Loucy (cell line): ENCODE data around the gene DOK1.

Experiments used
- H2AFZ ChIP-seq: fragments of 200-600 bp; sonication (generic); 2 replicates; pipeline ENCODE4 v1.6.0; 2016; ENCODE audit warnings: antibody characterized with exemption, mild to moderate bottlenecking, low read length, moderate library complexity
- H3F3A ChIP-seq: fragments of 200-600 bp; 2 replicates; pipeline ENCODE4 v1.6.0; 2016; ENCODE audit warnings: antibody characterized with exemption, low read depth, mild to moderate bottlenecking
- H3K27me3 ChIP-seq: fragments of 200-600 bp; sonication (generic); 2 replicates; pipeline ENCODE4 v1.6.1; 2014; ENCODE audit warnings: low read length, mild to moderate bottlenecking; ENCODE audit not compliant: insufficient read depth, poor library complexity, severe bottlenecking
- H3K36me3 ChIP-seq: fragments of 200-600 bp; sonication (generic); 2 replicates; pipeline ENCODE4 v1.6.1; 2016; ENCODE audit warnings: low read length; ENCODE audit not compliant: insufficient read depth
- H3K4me1 ChIP-seq: fragments of 200-600 bp; sonication (generic); 2 replicates; pipeline ENCODE4 v1.5.1; 2014; ENCODE audit warnings: low read length, mild to moderate bottlenecking; ENCODE audit not compliant: insufficient read depth, poor library complexity, severe bottlenecking
- H3K4me2 ChIP-seq: fragments of 200-600 bp; sonication (generic); 2 replicates; pipeline ENCODE4 v1.6.0; 2014; ENCODE audit warnings: antibody characterized with exemption, low read length, low read depth, mild to moderate bottlenecking; ENCODE audit not compliant: poor library complexity, severe bottlenecking
- H3K4me3 ChIP-seq: fragments of 200-600 bp; sonication (generic); 2 replicates; pipeline ENCODE4 v1.5.1; 2014; ENCODE audit warnings: low read length, mild to moderate bottlenecking, mixed read lengths; ENCODE audit not compliant: poor library complexity, severe bottlenecking
- H3K79me2 ChIP-seq: fragments of 200-600 bp; sonication (generic); 2 replicates; pipeline ENCODE4 v1.6.1; 2014; ENCODE audit warnings: low read length; ENCODE audit not compliant: insufficient read depth
- H3K9ac ChIP-seq: fragments of 200-600 bp; sonication (generic); 2 replicates; pipeline ENCODE4 v1.6.0; 2014; ENCODE audit warnings: mild to moderate bottlenecking, low read depth, low read length, moderate library complexity; ENCODE audit not compliant: poor library complexity, severe bottlenecking
- H3K9me2 ChIP-seq: fragments of 200-600 bp; sonication (generic); replicated peaks from 2 replicates; pipeline ENCODE4 v1.6.1; 2016; ENCODE audit warnings: low read depth, low read length, mixed read lengths
- H3K9me3 ChIP-seq: fragments of 200-600 bp; sonication (generic); 2 replicates; pipeline ENCODE4 v1.6.1; 2014; ENCODE audit warnings: mild to moderate bottlenecking, antibody characterized with exemption, low read length, low read depth; ENCODE audit not compliant: insufficient read depth
- H4K20me1 ChIP-seq: fragments of 200-600 bp; sonication (generic); 2 replicates; pipeline ENCODE4 v1.6.0; 2014; ENCODE audit warnings: antibody characterized with exemption, low read length, mild to moderate bottlenecking; ENCODE audit not compliant: insufficient read depth, poor library complexity, severe bottlenecking
- CTCF ChIP-seq: fragments of 200-600 bp; sonication (generic); conservative IDR thresholded peaks from 2 replicates; pipeline ENCODE4 v1.5.1; 2014; ENCODE audit warnings: mild to moderate bottlenecking, antibody characterized with exemption, low read length
- EZH2phosphoT487 ChIP-seq: fragments of 200-600 bp; IDR thresholded peaks from 2 replicates; pipeline ENCODE4 v1.6.1; 2018; ENCODE audit warnings: antibody characterized with exemption, mild to moderate bottlenecking, moderate library complexity, borderline replicate concordance

DOK1 gene

DNA sequence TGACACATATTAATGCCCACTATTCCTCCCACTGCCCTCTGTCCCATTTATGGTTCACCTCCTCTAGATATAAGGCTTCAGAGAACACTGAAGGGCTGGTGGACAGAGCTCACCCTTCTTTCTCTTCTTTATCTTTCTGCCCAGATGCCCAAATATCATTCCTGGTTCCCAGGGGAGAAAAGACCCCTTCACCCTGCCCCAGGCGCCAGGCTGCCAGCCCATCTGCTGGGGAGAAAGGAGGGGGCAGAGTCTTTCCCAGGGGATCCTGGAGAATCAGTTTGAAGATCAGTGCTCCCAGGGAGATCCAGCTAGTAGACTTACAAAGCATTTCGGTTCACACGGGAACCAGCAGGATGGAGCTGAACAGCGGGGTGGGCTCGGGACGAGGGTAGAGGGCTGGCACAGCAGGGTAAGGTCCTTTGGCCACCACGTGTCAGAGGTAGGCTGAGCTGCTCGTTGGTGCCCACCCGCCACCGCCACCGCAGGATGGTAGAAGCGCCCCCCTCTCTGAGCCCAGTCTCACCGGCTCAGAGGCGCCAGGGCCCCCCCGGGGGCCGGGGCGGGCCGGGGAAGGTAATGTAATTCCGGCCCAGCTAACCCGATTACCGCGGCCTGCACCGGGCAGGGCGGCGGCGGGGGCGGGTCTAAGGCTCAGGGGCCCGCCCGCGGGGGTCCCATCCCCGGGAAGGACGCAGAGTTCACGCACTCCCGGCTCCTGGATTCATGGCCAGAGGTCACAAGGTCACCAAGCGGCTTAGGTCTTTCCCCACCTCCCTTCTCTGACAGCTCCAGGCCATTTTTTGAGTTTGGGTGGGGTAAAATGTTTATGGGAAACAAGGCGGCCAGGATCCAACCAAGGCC is 41.5 kb upstream of the DOK1 start:
- H3K4me1 ChIP-seq = peaks cover 11% of the 10 kb centered on the region
- no peak for TF ChIP-seq CTCF
- TF ChIP-seq EZH2phosphoT487 = no peak
- H4K20me1 ChIP-seq = no peaks in the 10 kb centered on the region
- H3K4me3 ChIP-seq = no peak overlapping the region
- no peaks in the 10 kb centered on the region for H3K36me3 ChIP-seq
- H3K9ac ChIP-seq = no peak overlapping the region
- no peaks in the 10 kb centered on the region for H3K9me3 ChIP-seq
- H2AFZ ChIP-seq = no peak overlapping the region
- H3K4me2 ChIP-seq = no peak overlapping the region
- H3K9me2 ChIP-seq = no peaks in the 10 kb centered on the region
- H3F3A ChIP-seq = no peaks in the 10 kb centered on the region
- peaks cover 14% of the 10 kb centered on the region for H3K27me3 ChIP-seq
- no peaks in the 10 kb centered on the region for H3K79me2 ChIP-seq

DNA sequence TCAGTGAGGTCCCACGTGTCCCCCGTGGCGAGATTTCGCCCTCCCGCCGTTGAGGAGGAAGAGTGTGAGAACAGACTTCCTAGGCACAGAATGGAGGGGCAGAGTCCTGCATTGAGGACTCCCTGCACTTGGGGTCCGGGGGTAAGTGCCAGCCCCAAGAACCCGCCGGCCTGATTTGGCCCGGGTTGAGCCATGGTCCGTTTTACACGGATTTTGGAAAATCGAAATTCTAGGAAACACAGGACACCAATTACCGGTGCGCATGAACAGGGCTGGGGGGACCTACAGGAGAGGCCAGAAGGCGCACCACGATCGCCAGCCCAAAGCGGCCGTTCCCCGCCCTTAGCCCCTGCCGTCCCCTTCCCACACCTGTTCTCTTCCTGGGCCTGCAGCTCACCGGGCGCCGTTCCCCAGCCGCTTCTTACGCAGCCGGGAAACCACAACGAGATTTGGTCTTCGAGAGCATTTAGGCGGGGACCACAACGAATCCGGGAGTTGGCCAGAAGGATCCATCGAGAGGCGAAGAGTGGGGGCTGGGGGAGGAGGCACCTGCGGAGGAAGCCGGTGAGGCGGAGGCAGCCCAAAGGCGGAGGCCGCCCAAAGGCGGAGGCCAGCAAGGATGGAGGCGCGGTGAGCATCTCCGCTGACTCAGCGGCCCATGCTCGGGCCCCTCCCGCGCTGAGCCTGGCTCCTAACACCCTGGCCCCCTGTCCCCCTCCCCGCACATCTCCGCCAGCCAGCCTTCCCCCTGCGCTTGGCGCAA is 40.7 kb upstream of the DOK1 start:
- no peaks in the 10 kb centered on the region for H3K36me3 ChIP-seq
- H3K4me3 ChIP-seq = peak overlapping the region; percentile 53
- H4K20me1 ChIP-seq = no peaks in the 10 kb centered on the region
- peak overlapping the region; percentile 8 for H3K9ac ChIP-seq
- H3K79me2 ChIP-seq = no peaks in the 10 kb centered on the region
- H3K9me2 ChIP-seq = no peaks in the 10 kb centered on the region
- H3K4me1 ChIP-seq = peaks cover 5% of the 10 kb centered on the region
- peaks cover 14% of the 10 kb centered on the region for H3K27me3 ChIP-seq
- H3K9me3 ChIP-seq = no peaks in the 10 kb centered on the region
- peak overlapping the region; percentile 54 for H3K4me2 ChIP-seq
- H3F3A ChIP-seq = no peaks in the 10 kb centered on the region
- H2AFZ ChIP-seq = peak overlapping the region; percentile 43; the same call in 1 of the 2 replicates
- no peak for TF ChIP-seq EZH2phosphoT487
- no peak for TF ChIP-seq CTCF

DNA sequence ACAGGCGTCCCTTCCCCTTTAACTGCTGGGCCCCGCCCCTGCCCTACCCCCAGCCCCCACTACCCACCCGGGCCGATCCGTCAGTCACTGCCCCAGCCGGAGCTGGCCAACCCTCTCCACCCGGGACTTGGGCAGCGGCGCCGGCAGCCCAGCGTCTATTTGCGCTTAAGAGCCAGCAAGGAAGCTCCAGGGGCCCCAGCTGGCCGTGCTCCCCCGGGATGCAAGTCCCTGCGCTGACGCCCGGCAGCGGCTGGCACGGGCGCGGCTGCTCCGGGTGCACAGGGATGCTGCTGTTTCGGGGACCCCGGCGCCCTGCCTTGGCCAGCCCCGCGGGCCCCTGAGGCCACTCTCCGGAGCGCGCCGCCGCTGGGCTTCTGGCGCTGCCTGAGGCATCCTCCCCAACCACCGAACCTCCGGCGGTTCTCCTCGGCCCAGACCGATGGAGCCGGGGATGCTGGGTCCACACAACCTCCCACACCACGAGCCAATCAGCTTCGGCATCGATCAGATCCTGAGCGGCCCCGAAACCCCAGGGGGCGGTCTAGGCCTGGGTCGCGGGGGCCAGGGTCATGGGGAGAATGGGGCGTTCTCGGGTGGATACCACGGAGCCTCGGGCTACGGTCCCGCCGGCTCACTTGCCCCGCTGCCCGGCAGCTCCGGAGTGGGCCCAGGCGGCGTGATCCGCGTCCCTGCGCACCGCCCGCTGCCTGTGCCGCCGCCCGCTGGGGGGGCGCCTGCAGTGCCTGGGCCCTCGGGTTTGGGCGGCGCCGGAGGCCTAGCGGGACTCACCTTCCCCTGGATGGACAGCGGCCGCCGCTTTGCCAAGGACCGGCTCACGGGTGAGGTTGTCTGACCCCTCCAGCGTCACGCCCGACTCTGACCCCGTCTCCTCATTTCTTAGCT is 39.9 kb upstream of the DOK1 start, which contains the start of gene TLX2:
Gene TLX2, plus strand, starts transcription at position 83 of the 903 bp plus-strand sequence. Its CDS starts 357 bp downstream, at position 440.
- Histone ChIP-seq H3K4me2 (peak within 1 kb of the TSS; percentile 54), H4K20me1 (no peaks in the 10 kb centered on the region), H3K79me2 (no peaks in the 10 kb centered on the region), H3K9me2 (no peaks in the 10 kb centered on the region), H3K9ac (peak within 1 kb of the TSS; percentile 8), H3K9me3 (no peaks in the 10 kb centered on the region), H3K4me1 (peaks cover 5% of the 10 kb centered on the region), H3F3A (no peaks in the 10 kb centered on the region), H3K36me3 (no peaks in the 10 kb centered on the region), H3K27me3 (peaks cover 14% of the 10 kb centered on the region), H2AFZ (peak within 1 kb of the TSS; percentile 43; the same call in 1 of the 2 replicates), H3K4me3 (peak within 1 kb of the TSS; percentile 53)
- no peak for TF ChIP-seq EZH2phosphoT487
- TF ChIP-seq CTCF = no peak
